ENCODE measurements around the gene NOL12.

The NOL12 gene

GRCh38 chr22:37672920-37673455 is 13.2 kb upstream of the NOL12 start:
- Histone ChIP-seq H3K9me3 (ENCODE audit: severe bottlenecking) (no peaks in the 10 kb centered on the region), H3K4me3 (ENCODE audit: severe bottlenecking) (no peak overlapping the region), H3K27me3 (ENCODE audit: insufficient read depth, poor library complexity, severe bottlenecking) (no peaks in the 10 kb centered on the region), H3K27ac (ENCODE audit: poor library complexity, severe bottlenecking) (no peak overlapping the region), H3K36me3 (ENCODE audit: low read depth) (peaks cover 15% of the 10 kb centered on the region), H3K4me1 (ENCODE audit: insufficient read depth, poor library complexity, severe bottlenecking) (peaks cover 12% of the 10 kb centered on the region)
- ATAC-seq (ENCODE audit: low read depth) (no peak), DNase-seq (ENCODE audit: low spot score) (no peak)
- TF ChIP-seq CTCF (IDR thresholded peaks at IDR 0.05; ENCODE audit: poor library complexity, severe bottlenecking): no peak

- TF ChIP-seq CTCF (IDR thresholded peaks at IDR 0.05; ENCODE audit: poor library complexity, severe bottlenecking): no peak
- DNase-seq (ENCODE audit: low spot score) (no peak), ATAC-seq (ENCODE audit: low read depth) (no peak)
- H3K27me3 ChIP-seq (ENCODE audit: insufficient read depth, poor library complexity, severe bottlenecking): no peaks in the 10 kb centered on the region
- H3K9me3 ChIP-seq (ENCODE audit: severe bottlenecking): no peaks in the 10 kb centered on the region
- H3K36me3 ChIP-seq (ENCODE audit: low read depth): peaks cover 26% of the 10 kb centered on the region
- H3K27ac ChIP-seq (ENCODE audit: poor library complexity, severe bottlenecking): peak overlapping the region; percentile 93
- H3K4me1 ChIP-seq (ENCODE audit: insufficient read depth, poor library complexity, severe bottlenecking): peaks cover 13% of the 10 kb centered on the region
- H3K4me3 ChIP-seq (ENCODE audit: severe bottlenecking): no peak overlapping the region
Observed at GRCh38 chr22:37674248-37674647, 11.9 kb upstream of the NOL12 start.

- H3K27ac ChIP-seq (ENCODE audit: poor library complexity, severe bottlenecking): peak within 1 kb of the TSS; percentile 93
- H3K9me3 ChIP-seq (ENCODE audit: severe bottlenecking): no peaks in the 10 kb centered on the region
- TF ChIP-seq CTCF (IDR thresholded peaks at IDR 0.05; ENCODE audit: poor library complexity, severe bottlenecking): no peak
- DNase-seq (ENCODE audit: low spot score): peak; percentile 97
- H3K4me3 ChIP-seq (ENCODE audit: severe bottlenecking): peak within 1 kb of the TSS; percentile 63
- peaks cover 34% of the 10 kb centered on the region for H3K36me3 ChIP-seq (ENCODE audit: low read depth)
- H3K27me3 ChIP-seq (ENCODE audit: insufficient read depth, poor library complexity, severe bottlenecking): no peaks in the 10 kb centered on the region
- peaks cover 13% of the 10 kb centered on the region for H3K4me1 ChIP-seq (ENCODE audit: insufficient read depth, poor library complexity, severe bottlenecking)
- peak; percentile 75 for ATAC-seq (ENCODE audit: low read depth)
Observed at GRCh38 chr22:37674951-37675929, 10.9 kb upstream of the NOL12 start, which contains the start of gene LGALS1. LGALS1 (plus strand) TSS chr22:37675636; CDS start chr22:37675703, 67 bp downstream.

- Histone ChIP-seq H3K27ac (ENCODE audit: poor library complexity, severe bottlenecking) (peak overlapping the region; percentile 93), H3K27me3 (ENCODE audit: insufficient read depth, poor library complexity, severe bottlenecking) (no peaks in the 10 kb centered on the region), H3K4me3 (ENCODE audit: severe bottlenecking) (peak overlapping the region; percentile 63), H3K36me3 (ENCODE audit: low read depth) (peaks cover 34% of the 10 kb centered on the region), H3K9me3 (ENCODE audit: severe bottlenecking) (no peaks in the 10 kb centered on the region), H3K4me1 (ENCODE audit: insufficient read depth, poor library complexity, severe bottlenecking) (peaks cover 15% of the 10 kb centered on the region)
- no peak for TF ChIP-seq CTCF (IDR thresholded peaks at IDR 0.05; ENCODE audit: poor library complexity, severe bottlenecking)
- DNase-seq (ENCODE audit: low spot score) (no peak), ATAC-seq (ENCODE audit: low read depth) (no peak)
Observed at GRCh38 chr22:37675930-37676735, 10.0 kb upstream of the NOL12 start.

Data from RWPE2 (cell line).